GM12878 (cell line): ENCODE measurements around the gene SENP1. TPM values are rescaled to one million over a fixed set of nuclear protein-coding genes. Genes with fewer than 3 reads are reported as not detected.

ENCODE experiments used
- BCL11A ChIP-seq: IDR thresholded peaks from 2 replicates; pipeline ENCODE4 v1.6.1; 2011; ENCODE audit warnings: low read depth, low read length
- MYB ChIP-seq: fragments of 150-350 bp; IDR thresholded peaks from 2 replicates; pipeline ENCODE4 v1.6.1; 2014; ENCODE audit warnings: mild to moderate bottlenecking, low read depth, low read length, borderline replicate concordance
- RAD21 ChIP-seq: IDR thresholded peaks from 2 replicates; pipeline ENCODE4 v1.6.1; 2011; ENCODE audit warnings: mild to moderate bottlenecking, low read depth, low read length, moderate library complexity; ENCODE audit not compliant: insufficient read depth
- TCF3 ChIP-seq: IDR thresholded peaks from 2 replicates; pipeline ENCODE4 v1.6.1; 2012; ENCODE audit warnings: low read depth, mild to moderate bottlenecking, low read length, borderline replicate concordance; ENCODE audit not compliant: insufficient read depth
- ZNF687 ChIP-seq: fragments of 450-650 bp; IDR thresholded peaks from 2 replicates; pipeline ENCODE4 v1.6.1; 2017; ENCODE audit warnings: mild to moderate bottlenecking, moderate library complexity
- polyA plus RNA-seq, 11 experiments: library from polyadenylated mRNA; depleted of rRNA in 4 of 11; unstranded in 6 of 11; stranded (reverse) in 5 of 11; fragments of >200 nt; fragmentation: Nextera tagmentation in 4 of 11; fragmentation: Illumina TruSeq in 1 of 11; extraction: Ambion mirVana in 4 of 11; extraction: Trizol in 1 of 11; gene quantifications; 1 replicate in 1 of 11; 2 replicates in 10 of 11; pipeline versions ENCODE4 v1.2.1 to v1.2.3, GENCODE V29; 2011 to 2016; ENCODE audit warnings: inconsistent platforms in 2 of 11, missing spikeins in 2 of 11, low read depth in 1 of 11
- total RNA-seq, 4 experiments: library from RNA; depleted of rRNA in 3 of 4; stranded (reverse); fragments of >200 nt in 3 of 4; fragmentation: Illumina TruSeq in 1 of 4; extraction: Trizol in 1 of 4; gene quantifications; 2 replicates each; pipeline versions ENCODE4 v1.2.1 to v1.2.3, GENCODE V29; 2013 to 2021
- TF ChIP-seq, protein P1 (sequence below): fragments of 450-650 bp; IDR thresholded peaks from 2 replicates; pipeline ENCODE4 v1.6.1; 2017; ENCODE audit warnings: mild to moderate bottlenecking, low read depth, inconsistent platforms; ENCODE audit not compliant: poor library complexity, severe bottlenecking

The SENP1 gene
- total and polyA plus RNA-seq, 10 of the 15 experiments (the other 5 are each of a cell fraction or from before 2014, with no cell fraction given): 8.1 to 52.4 (median 26.1) TPM

GRCh38 chr12:48038085-48038484 is 67.8 kb downstream of the SENP1 start (continued):
- TF ChIP-seq ZNF687 (no peak), TCF3 (no peak), MYB (no peak), RAD21 (no peak), BCL11A (no peak)
- TF ChIP-seq, protein P1, sequence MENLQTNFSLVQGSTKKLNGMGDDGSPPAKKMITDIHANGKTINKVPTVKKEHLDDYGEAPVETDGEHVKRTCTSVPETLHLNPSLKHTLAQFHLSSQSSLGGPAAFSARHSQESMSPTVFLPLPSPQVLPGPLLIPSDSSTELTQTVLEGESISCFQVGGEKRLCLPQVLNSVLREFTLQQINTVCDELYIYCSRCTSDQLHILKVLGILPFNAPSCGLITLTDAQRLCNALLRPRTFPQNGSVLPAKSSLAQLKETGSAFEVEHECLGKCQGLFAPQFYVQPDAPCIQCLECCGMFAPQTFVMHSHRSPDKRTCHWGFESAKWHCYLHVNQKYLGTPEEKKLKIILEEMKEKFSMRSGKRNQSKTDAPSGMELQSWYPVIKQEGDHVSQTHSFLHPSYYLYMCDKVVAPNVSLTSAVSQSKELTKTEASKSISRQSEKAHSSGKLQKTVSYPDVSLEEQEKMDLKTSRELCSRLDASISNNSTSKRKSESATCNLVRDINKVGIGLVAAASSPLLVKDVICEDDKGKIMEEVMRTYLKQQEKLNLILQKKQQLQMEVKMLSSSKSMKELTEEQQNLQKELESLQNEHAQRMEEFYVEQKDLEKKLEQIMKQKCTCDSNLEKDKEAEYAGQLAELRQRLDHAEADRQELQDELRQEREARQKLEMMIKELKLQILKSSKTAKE: no peak
